ENCODE data around the gene GPX4.
A peak's percentile ranks its signal among the peaks of the same experiment; 100 is the strongest.

The GPX4 gene

GRCh38 chr19:1068009-1069001 is 35.5 kb upstream of the GPX4 start:
- DNase-seq (ENCODE audit: low read depth in 3 of 3), result no peak

GRCh38 chr19:1069009-1069779 is 34.6 kb upstream of the GPX4 start:
- DNase-seq (ENCODE audit: low read depth in 3 of 3), result peak in 1 of 3 donors; percentile 47

- DNase-seq (ENCODE audit: low read depth in 3 of 3), result no peak
Observed at GRCh38 chr19:1070576-1070930, 33.2 kb upstream of the GPX4 start.

- no peak for DNase-seq (ENCODE audit: low read depth in 3 of 3)
Observed at GRCh38 chr19:1070931-1071791, 32.6 kb upstream of the GPX4 start.

GRCh38 chr19:1072371-1073015 is 31.3 kb upstream of the GPX4 start:
- no peak for DNase-seq (ENCODE audit: low read depth in 3 of 3)

DNA sequence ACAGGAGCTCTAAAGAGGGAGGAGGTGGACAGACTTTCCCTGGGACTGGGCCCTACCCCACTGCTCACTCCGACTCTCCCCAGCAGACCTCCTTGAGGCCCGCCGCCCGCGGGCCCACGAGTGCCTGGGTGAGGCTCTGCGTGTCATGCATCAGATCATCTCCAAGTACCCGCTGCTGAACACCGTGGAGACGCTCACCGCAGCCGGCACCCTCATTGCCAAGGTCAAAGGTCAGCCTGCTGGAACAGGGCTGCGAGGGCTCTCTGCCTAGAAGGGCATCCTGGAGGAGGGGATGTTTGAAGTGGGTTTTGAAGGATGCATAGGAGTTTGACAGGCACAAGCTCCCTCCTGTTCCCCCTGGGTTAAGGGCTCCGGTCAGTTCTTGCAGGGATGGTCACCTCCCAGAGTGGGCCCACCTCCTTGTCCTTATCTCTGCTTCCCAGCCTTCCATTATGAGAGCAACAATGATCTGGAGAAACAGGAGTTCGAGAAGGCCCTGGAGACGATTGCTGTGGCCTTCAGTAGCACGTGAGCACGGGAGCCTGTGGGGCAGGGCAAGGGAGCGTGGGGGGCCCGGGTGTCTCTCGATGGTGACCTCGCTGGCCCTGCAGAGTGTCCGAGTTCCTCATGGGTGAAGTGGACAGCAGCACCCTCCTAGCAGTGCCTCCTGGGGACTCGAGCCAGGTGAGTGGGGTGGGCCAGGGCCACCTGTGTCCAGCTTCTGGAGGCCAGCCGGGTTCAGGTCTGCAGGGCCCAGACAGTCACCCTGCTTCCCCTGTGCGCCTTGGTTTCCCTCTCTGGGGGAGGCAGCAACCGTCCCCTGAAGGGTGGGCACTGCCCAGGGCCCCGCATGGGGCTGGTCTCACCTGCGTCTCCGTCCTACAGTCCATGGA is 30.5 kb upstream of the GPX4 start:
- no peak for DNase-seq (ENCODE audit: low read depth in 3 of 3)

- DNase-seq (ENCODE audit: low read depth in 3 of 3), result no peak
Observed at GRCh38 chr19:1073956-1074517, 29.8 kb upstream of the GPX4 start.

DNA sequence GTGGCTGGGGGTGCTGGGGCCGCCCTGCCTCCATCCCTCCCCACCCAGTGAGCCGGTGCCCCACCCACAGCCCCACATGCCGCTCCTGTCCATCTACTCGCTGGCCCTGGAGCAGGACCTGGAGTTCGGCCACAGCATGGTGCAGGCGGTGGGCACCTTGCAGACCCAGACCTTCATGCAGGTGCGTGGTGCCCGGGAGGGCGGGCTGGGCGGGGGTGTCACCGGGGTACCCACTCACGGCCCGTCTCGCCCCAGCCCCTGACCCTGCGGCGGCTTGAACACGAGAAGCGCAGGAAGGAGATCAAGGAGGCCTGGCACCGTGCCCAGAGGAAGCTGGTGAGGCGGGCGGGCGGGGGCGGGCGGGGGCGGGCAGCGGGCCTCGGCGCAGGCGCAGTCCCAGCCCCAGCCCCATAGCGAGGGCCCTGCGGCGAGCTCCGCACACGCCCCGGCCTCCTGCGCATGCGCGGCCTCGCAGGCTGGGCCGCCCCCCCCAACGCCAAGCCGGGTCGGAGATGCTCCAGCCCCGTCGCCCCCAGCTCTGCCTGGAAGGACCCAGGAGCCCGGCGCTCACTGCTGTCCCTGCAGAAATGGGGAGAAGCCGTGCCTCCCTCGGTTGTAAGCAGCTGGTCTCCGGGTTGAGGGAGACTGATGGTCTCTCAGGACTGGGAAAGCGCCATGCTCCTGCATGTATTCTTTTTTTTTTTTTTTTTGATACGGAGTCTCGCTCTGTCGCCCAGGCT is 29.1 kb upstream of the GPX4 start:
- DNase-seq (ENCODE audit: low read depth in 3 of 3), result peak in 2 of 3 donors; percentile 62 to 83

- DNase-seq (ENCODE audit: low read depth in 3 of 3), result no peak
Observed at GRCh38 chr19:1076046-1076386, 27.8 kb upstream of the GPX4 start.

GRCh38 chr19:1076951-1077350 is 26.8 kb upstream of the GPX4 start:
- peak; percentile 78 to 91 (median 83) for DNase-seq (ENCODE audit: low read depth in 3 of 3)

DNA sequence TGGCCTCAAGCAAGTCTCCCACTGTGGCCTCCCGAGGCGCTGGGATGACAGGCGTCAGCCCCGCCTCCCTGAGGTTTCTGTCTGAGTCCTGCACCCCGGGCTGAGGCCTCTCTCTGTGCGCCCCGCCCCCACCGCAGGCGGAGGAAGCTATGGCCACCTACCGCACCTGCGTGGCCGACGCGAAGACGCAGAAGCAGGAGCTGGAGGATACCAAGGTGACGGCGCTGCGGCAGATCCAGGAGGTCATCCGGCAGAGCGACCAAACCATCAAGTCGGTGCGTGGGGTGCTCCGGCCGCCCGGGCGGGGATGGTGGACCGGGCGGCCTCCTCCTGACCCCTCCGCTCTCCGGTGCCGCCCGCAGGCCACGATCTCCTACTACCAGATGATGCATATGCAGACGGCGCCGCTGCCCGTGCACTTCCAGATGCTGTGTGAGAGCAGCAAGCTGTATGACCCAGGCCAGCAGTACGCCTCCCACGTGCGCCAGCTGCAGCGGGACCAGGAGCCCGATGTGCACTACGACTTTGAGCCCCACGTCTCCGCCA is 24.2 kb upstream of the GPX4 start:
- peak in 2 of 3 donors; percentile 77 to 80 for DNase-seq (ENCODE audit: low read depth in 3 of 3)

- DNase-seq (ENCODE audit: low read depth in 3 of 3), result no peak
Observed at GRCh38 chr19:1080360-1081161, 23.2 kb upstream of the GPX4 start.

GRCh38 chr19:1081301-1082164 is 22.3 kb upstream of the GPX4 start:
- no peak for DNase-seq (ENCODE audit: low read depth in 3 of 3)

DNA sequence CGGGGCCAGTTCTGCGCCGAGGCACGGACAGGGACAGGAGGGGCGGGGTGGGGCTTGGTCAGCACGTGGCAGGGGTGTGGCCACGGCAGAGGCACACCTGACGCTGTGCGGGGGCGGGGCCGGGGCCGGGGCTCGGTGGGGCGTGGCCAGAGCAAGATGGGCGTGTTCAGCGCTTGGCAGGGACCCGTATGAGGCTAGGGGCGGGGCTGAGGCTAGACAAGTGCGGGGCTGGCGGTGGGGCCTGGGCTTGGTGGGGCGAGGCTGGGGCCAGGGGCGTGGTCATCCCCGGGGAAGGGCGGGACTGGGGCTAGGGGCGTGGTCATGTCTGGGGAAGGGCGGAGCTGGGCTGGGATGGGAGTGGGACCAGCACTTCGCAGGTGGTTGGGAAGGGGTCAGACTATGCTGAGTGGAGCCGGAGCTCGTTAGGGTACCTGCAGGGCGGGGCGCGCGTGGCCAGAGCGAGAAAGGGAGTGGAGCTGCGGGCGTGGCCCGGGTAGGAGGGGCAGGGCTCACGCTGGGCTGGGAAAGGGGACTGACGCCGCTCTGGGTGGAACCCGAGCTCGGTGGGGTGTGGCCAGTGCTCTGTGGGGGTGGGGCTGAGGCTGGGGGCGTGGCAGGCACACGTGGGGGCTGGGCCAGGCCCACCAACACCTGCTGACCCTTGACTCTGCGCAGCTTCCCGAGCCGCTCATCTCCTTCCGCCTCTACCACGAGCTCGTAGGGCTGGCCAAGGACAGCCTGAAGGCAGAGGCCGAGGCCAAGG is 21.4 kb upstream of the GPX4 start:
- peak in 2 of 3 donors; percentile 85 to 86 for DNase-seq (ENCODE audit: low read depth in 3 of 3)

- no peak for DNase-seq (ENCODE audit: low read depth in 3 of 3)
Observed at GRCh38 chr19:1082928-1083816, 20.6 kb upstream of the GPX4 start.
